ENCODE measurements around the gene DSE. TPM values are rescaled to one million over a fixed set of nuclear protein-coding genes. Genes with fewer than 3 reads are reported as not detected.
A peak's percentile ranks its signal among the peaks of the same experiment; 100 is the strongest.

Gene DSE
- total RNA-seq, 1 donor from 2014 or later, result 23.4 TPM

DNA sequence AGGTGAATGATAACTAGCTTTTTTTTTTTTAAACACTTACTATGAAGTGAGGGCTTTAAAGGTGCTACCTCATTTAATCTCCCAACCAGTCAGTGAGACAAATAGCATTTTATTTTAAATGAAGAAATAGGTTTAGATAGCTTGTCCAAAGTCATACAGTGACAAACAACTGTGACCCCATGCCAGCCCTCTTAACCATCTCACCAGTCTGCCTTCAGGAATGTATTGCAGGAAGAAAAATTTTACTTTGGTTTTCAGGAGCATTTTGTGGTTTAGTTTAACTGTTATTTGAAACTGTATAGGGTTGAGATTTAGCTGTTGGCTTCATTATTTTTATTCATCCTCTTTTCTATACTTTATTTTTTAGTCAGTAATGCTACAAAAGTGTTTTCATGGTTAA lies 18.6 kb downstream of the DSE start:
- H3K4me1 Mint-ChIP-seq, result peaks cover 76% of the 10 kb centered on the region
- H3K9me3 Mint-ChIP-seq, result no peaks in the 10 kb centered on the region
- peak overlapping the region; percentile 21 for H3K27ac Mint-ChIP-seq
- ATAC-seq (ENCODE audit: low read depth) (no peak), DNase-seq (no peak)
- POLR2A ChIA-PET, result interaction anchor here (0.7 kb wide), 1 partner anchor 52 kb away, joined by 3 read pairs; no protein-coding TSS in a partner anchor
- H3K4me3 Mint-ChIP-seq, result no peak overlapping the region
- CTCF ChIA-PET, result no interaction called here
- no peaks in the 10 kb centered on the region for H3K27me3 Mint-ChIP-seq
- intact Hi-C loops (cut with micrococcal nuclease), result no loop called here
- H3K36me3 Mint-ChIP-seq (ENCODE audit: low read depth), result no peaks in the 10 kb centered on the region
- TF ChIP-seq, protein P1, sequence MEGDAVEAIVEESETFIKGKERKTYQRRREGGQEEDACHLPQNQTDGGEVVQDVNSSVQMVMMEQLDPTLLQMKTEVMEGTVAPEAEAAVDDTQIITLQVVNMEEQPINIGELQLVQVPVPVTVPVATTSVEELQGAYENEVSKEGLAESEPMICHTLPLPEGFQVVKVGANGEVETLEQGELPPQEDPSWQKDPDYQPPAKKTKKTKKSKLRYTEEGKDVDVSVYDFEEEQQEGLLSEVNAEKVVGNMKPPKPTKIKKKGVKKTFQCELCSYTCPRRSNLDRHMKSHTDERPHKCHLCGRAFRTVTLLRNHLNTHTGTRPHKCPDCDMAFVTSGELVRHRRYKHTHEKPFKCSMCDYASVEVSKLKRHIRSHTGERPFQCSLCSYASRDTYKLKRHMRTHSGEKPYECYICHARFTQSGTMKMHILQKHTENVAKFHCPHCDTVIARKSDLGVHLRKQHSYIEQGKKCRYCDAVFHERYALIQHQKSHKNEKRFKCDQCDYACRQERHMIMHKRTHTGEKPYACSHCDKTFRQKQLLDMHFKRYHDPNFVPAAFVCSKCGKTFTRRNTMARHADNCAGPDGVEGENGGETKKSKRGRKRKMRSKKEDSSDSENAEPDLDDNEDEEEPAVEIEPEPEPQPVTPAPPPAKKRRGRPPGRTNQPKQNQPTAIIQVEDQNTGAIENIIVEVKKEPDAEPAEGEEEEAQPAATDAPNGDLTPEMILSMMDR (IDR thresholded peaks at IDR 0.05), result no peak

DNA sequence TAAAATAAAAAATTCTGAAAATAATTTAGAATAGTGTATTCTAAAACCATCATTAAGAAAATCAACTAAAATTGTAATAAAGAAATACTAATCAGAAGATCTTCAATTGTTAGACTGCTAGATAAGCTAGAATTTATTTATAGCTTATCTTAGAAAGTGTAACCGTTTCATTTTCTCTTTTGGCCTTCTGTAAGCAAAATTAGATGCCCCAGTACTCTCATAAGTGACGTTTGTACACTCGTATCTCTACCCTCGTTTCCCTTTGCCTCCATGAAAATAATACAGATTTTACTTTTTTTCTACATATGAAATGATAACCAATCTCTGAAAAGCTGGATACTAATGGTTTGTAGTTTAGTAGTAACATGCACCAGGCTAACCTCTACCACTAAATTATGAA lies 19.8 kb downstream of the DSE start:
- ChIA-PET POLR2A (interaction anchor here (0.7 kb wide), 1 partner anchor 20 kb away, joined by 4 read pairs; the partner anchor contains the start of gene DSE), CTCF (interaction anchor here (1.2 kb wide), 1 partner anchor 53 kb away, joined by 3 read pairs; no protein-coding TSS in a partner anchor)
- TF ChIP-seq, protein P1 (IDR thresholded peaks at IDR 0.05), result no peak
- DNase-seq (no peak), ATAC-seq (ENCODE audit: low read depth) (peak; percentile 41)
- Mint-ChIP-seq H3K27me3 (no peaks in the 10 kb centered on the region), H3K9me3 (no peaks in the 10 kb centered on the region), H3K4me1 (peaks cover 81% of the 10 kb centered on the region), H3K4me3 (peak overlapping the region; percentile 55), H3K36me3 (ENCODE audit: low read depth) (no peaks in the 10 kb centered on the region), H3K27ac (peak overlapping the region; percentile 56)
- intact Hi-C loops (cut with micrococcal nuclease), result loop anchor here (2.0 to 5.0 kb wide), 2 partner anchors 14 to 72 kb away; partner anchors contain the start of gene CALHM6

DNA sequence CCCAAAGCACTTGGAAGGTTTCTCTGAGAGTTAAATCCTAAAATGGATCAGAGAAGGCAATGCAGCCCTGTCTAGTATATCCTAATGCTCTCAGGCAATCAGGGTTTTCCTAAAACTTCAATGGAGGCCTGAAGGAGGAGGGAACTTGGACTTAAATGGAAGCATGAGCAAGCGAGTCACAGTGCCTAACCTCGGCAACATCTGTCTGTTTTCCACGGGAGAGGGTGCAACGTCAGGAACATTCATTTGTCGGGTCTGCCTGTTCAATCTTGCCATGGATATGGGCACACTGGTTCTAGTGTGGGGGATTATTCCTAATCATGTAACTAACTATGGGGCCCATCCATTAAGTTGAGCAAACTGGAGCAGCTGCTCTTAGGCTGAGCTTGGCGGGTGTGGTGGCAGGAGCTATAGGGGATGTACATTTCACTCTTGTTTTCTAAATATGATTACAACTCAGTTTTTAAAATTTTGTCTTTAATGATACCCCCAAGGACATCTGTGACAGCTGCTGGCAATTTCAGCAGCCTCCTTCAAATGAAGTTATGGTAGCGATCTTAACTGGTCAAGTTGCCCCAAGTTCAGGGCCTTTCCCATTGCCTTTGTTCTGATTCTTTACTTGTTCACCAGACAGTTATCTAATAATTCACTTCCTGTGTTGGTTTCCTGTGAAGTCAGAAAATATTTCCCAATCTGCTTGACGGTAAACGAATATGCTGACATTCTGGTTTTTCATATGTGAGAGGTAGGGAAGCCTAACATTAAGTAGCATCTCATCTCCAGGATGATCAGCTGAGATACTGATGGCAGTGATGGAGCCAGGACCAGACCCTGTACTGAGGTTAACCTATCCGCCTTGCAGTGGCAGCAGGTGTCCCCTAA lies 21.6 kb downstream of the DSE start:
- peak overlapping the region; percentile 49 for H3K4me3 Mint-ChIP-seq
- no peaks in the 10 kb centered on the region for H3K9me3 Mint-ChIP-seq
- no peak for DNase-seq
- no peaks in the 10 kb centered on the region for H3K27me3 Mint-ChIP-seq
- intact Hi-C loops (cut with micrococcal nuclease), result loop anchor here (1.0 to 5.0 kb wide), 3 partner anchors 52 to 140 kb away; partner anchors contain the start of gene CALHM6
- H3K36me3 Mint-ChIP-seq (ENCODE audit: low read depth), result no peaks in the 10 kb centered on the region
- POLR2A ChIA-PET, result interaction anchor here (0.6 to 1.8 kb wide), 4 partner anchors 8 to 288 kb away, joined by 4 to 5 read pairs (median 4); partner anchors contain the start of gene KPNA5
- TF ChIP-seq, protein P1 (IDR thresholded peaks at IDR 0.05), result no peak
- H3K4me1 Mint-ChIP-seq, result peaks cover 80% of the 10 kb centered on the region
- peak; percentile 36 for ATAC-seq (ENCODE audit: low read depth)
- CTCF ChIA-PET, result interaction anchor here (1.0 to 1.7 kb wide), 5 partner anchors 50 to 104 kb away, joined by 3 to 6 read pairs (median 4); no protein-coding TSS in a partner anchor
- peak overlapping the region; percentile 76 for H3K27ac Mint-ChIP-seq

DNA sequence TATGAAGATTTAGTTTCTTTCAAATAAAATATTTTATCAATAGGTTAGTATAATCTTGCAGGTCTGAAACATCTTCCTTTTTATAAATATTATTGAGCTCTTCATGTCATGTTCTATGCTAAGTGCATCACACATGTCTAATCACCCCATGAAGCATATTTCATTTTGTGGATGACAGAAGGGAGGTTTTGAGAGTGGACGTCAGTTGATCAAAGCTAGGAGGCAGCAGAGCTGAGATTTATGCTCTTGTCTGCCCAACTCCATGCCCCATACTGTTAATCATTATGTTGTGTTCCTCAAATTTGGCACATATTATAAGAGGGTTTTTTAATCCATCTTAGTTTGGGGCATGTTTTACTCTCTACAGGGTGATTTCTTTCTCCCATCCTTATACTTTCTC lies 22.7 kb downstream of the DSE start:
- TF ChIP-seq, protein P1 (IDR thresholded peaks at IDR 0.05), result no peak
- Mint-ChIP-seq H3K27ac (peak overlapping the region; percentile 76), H3K9me3 (no peaks in the 10 kb centered on the region), H3K27me3 (no peaks in the 10 kb centered on the region), H3K4me1 (peaks cover 71% of the 10 kb centered on the region), H3K36me3 (ENCODE audit: low read depth) (no peaks in the 10 kb centered on the region), H3K4me3 (no peak overlapping the region)
- CTCF ChIA-PET, result interaction anchor here (1.0 to 1.7 kb wide), 4 partner anchors 10 to 106 kb away, joined by 3 to 6 read pairs (median 4); no protein-coding TSS in a partner anchor
- intact Hi-C loops (cut with micrococcal nuclease), result loop anchor here (1.0 to 5.0 kb wide), 3 partner anchors 51 to 139 kb away; partner anchors contain the start of gene CALHM6
- DNase-seq (no peak), ATAC-seq (ENCODE audit: low read depth) (peak; percentile 26)
- POLR2A ChIA-PET, result interaction anchor here (0.7 to 1.2 kb wide), 3 partner anchors 16 to 287 kb away, joined by 3 to 4 read pairs (median 4); partner anchors contain the start of genes KPNA5 and TSPYL1
